TTC549 (cell line): ENCODE measurements around the gene PNMT.

ENCODE experiments used
- FAIRE-seq: peaks from 2 replicates; lab custom pipeline; 2012; peaks lifted over from hg19 to GRCh38; lab: Jason Lieb, UNC

Gene PNMT

DNA sequence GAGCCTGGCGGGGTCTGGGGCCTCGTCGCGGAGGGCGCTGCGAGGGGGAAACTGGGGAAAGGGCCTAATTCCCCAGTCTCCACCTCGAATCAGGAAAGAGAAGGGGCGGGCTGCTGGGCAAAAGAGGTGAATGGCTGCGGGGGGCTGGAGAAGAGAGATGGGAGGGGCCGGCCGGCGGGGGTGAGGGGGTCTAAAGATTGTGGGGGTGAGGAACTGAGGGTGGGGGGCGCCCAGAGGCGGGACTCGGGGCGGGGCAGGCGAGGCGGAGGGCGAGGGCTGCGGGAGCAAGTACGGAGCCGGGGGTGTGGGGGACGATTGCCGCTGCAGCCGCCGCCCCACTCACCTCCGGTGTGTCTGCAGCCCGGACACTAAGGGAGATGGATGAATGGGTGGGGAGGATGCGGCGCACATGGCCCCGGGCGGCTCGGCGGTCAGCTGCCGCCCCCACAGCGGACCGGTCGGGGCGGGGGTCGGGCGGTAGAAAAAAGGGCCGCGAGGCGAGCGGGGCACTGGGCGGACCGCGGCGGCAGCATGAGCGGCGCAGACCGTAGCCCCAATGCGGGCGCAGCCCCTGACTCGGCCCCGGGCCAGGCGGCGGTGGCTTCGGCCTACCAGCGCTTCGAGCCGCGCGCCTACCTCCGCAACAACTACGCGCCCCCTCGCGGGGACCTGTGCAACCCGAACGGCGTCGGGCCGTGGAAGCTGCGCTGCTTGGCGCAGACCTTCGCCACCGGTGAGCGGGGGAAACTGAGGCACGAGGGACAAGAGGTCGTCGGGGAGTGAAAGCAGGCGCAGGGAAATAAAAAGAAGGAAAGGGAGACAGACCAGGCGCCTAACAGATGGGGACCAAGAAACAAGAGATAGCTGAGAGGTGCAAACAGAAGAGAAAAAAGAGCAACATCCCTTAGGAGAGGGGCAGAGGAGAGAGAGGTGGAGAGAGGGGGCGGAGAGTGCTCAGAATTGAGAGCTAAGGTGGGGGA, at the start of gene PNMT:
Gene PNMT (plus strand): TSS at position 509 of the 980 bp plus-strand sequence. CDS start 23 bp downstream, at position 532.
- no peak for FAIRE-seq

DNA sequence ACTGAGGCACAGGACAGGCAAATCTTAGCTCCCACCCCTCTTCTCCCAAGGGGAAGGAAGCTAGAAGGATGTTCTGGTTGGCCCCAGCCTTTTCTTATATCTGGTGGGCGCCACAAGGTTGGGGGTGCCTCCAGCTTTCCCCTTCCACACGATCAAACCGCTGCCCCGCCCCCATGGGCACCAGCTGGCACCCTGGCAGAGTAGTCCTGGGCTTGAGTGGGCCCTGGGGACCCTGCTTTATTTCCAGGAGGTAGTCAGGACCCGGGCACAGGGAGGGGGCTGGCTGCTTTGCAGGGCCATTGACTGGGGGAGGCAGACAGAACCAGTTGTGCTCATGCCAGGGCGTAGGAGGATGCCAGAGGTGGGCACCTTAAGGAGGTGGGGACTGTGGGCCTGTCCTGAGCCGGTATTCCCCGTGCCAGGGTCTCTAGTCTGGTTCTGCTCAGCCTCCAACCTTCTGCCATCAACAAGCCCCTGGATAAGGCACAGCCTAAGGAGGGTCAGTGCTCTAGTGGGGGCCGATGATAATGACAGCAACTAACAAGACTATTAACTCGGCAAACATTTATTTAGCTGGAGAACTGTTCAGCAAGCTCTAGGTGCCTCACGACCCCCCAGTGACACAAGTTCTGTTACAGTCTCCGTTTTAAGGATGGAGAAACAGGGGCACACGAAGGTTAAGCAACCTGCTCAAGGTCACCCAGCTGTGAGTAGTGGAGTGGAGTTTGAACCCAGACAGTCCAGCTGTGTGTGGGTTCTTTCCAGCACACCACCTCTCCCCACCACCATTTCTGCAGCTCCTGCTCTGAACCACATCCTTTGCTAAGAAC, 49.1 kb upstream of the PNMT start:
- no peak for FAIRE-seq

- no peak for FAIRE-seq
Measured at GRCh38 chr17:39619786-39620101, 48.5 kb upstream of the PNMT start.

- peak; percentile 23 for FAIRE-seq
Measured at GRCh38 chr17:39621523-39622379, 46.5 kb upstream of the PNMT start.

DNA sequence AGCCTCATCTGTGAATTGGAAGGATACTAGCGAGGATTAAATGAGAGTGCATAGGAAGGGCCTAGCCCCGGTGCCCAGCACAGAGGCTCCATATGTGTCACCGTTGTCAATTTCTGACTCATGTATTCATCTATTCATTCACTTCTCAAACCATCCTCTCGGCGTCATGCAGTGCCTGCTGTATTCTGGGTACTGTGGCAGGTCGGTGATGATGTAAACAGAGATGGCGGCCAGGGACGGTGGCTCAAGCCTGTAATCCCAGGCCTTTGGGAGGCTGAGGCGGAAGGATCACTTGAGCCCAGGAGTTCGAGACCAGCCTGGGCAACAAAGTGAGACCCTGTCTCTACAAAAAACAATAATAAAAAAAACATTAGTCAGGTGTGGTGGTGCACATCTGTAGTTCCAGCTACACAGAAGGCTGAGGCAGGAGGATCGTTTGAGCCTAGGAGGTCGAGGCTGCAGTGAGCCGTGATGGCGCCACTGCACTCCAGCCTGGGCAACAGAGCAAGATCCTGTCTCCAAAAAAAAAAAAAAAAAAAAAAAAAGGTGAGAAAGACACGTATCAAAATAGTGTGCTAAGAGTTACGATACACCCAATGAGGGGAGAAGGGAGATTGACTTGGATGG, 45.8 kb upstream of the PNMT start:
- FAIRE-seq, result no peak

DNA sequence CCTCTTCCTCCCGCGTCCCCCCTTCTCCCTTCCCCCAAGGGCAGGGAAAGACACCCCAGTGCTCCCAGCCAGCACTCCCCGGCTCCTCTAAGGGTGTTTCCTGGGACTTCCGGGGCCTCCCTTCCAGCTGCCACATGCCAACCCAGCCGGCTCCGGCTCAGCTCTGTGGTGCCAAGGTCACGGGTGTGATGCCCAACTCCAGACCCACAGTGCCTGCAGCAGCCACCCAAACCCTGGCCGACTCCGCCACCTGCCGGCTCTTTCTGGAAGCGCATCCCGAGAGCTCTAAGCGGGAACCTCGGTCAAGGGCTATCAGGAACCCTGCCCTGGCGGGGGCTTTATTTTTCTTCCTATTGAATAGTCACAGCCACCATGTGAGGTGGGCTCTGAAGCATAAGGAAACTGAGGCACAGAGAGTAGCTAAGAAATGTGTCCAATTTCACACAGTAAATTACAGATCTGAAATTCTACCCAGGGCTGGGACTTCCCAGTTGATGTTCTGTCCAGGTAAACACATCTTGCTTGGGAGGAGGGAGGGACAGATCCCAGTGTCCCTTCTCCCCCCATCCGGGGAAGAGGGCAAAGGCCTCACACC, 44.8 kb upstream of the PNMT start:
- FAIRE-seq, result no peak

DNA sequence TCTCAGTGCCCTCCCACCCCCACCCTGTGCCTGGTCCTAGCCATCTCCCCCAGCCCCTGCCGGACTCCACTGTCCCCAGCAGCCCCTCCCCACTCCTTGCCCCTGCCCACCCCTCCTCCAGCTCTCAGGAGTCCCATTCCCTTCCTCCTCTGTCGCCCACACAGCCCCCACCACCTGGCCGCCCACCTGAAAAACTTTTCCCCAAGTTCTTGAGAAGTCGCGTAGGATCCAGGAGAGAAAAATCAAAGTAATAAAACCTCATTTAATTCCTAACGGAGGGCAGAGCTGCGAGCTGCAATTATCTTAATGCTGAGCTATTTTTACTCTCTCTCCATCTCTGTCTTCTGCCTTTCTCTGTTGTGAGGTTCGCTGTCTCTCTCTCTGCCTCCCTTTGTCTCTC, 43.9 kb upstream of the PNMT start:
- FAIRE-seq, result no peak

- FAIRE-seq, result no peak
Measured at GRCh38 chr17:39625198-39625785, 43.0 kb upstream of the PNMT start.

- no peak for FAIRE-seq
Measured at GRCh38 chr17:39626171-39627046, 41.8 kb upstream of the PNMT start, which contains the start of gene PPP1R1B. TSS of gene PPP1R1B (plus strand) at chr17:39626952. CDS start at chr17:39627393, 441 bp downstream.

DNA sequence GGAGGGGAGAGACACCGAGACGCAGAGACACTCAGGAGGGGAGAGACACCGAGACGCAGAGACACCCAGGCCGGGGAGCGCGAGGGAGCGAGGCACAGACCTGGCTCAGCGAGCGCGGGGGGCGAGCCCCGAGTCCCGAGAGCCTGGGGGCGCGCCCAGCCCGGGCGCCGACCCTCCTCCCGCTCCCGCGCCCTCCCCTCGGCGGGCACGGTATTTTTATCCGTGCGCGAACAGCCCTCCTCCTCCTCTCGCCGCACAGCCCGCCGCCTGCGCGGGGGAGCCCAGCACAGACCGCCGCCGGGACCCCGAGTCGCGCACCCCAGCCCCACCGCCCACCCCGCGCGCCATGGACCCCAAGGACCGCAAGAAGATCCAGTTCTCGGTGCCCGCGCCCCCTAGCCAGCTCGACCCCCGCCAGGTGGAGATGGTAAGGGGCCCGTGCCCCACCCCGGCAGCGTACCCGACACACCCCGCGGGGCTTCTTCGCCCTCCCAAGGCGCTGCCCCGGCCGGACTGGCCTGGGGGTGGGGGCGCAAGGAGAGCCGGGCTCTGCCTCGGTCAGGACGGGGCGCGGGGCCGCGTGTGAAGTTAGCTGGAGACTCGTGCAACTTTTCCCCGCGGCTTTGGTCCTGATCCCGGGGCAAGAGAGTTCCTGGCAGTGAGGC, 41.1 kb upstream of the PNMT start:
- FAIRE-seq, result no peak

DNA sequence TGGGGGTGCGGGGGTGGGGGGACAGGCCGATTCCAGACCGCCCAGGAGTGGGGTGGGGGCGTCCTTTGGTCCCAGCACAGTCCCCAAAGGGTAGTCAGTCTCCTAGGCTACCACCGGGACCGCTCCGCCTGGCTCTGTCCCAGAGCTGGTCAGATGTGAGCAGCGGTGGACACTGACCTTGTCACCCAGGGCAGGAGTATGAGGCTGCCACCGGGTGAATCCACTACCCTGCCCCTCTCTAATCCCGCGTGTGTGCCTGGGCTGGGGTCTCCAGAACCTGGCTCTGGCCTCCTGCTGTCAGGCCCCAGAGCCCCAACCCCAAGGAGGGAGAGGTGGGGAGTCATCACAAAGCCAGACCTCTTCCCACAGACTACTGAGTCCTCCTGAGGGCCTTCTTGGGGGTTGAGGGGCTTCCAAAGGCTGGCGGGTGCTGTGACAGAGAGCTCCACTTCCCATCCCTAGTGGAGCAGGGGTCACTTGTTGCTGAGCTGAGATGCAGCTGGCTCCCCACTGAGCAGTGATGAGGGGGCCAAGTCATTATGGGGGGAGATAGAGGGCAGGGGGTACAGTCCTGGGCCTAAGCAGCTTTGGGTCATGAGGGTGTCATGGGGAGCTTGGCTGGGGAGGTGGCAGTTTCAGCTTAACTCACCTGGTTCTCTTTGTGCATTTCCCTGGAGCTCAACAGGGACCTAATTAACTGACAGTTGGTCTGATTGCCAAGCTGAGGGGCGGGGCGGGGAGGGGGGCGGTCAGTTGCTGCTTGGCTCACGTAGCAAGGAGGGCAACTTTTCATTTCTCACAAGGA, 40.3 kb upstream of the PNMT start:
- no peak for FAIRE-seq

GRCh38 chr17:39628655-39629493, 39.4 kb upstream of the PNMT start:
- FAIRE-seq, result no peak

DNA sequence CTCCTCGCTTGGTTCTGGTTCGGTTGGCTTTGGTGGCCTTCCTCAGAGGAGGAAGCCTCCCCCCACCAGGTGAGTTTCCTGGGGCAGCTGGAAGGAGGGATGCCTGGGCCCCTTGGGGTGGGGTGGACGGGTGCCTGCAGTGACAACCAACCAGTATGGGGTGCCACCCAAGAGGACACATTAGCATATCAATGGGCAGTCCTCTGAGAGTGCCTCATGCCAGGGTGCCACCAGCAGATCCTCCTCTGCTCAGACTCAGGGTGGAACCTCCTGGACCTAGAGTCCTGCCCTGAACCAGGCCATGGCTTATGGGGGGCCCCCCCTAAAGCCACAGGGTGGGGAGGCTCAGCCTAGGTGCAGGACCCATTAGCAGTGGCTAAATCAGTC, 38.8 kb upstream of the PNMT start:
- FAIRE-seq, result no peak

- FAIRE-seq, result no peak
Measured at GRCh38 chr17:39629898-39630297, 38.4 kb upstream of the PNMT start.

- FAIRE-seq, result no peak
Measured at GRCh38 chr17:39631403-39631802, 36.9 kb upstream of the PNMT start.

GRCh38 chr17:39632153-39632941, 35.9 kb upstream of the PNMT start:
- no peak for FAIRE-seq
